ENCODE measurements around the gene PPFIA4. TPM values are rescaled to one million over a fixed set of nuclear protein-coding genes. Genes with fewer than 3 reads are reported as not detected.

Gene PPFIA4
- total RNA-seq (2021): 21.1 to 24.9 TPM (median 22.7 TPM) in 3 replicates
- percentile 50 among the genes with signal in this experiment for Bru-seq, nascent RNA
- long read RNA-seq, experiment 1, partial matches to known transcripts: 7 of 8 reads
- long read RNA-seq, experiment 1, other reads (novel, unspliced or antisense): 1 of 8 reads
- long read RNA-seq, experiment 2, partial matches to known transcripts: 0 of 3 reads
- long read RNA-seq, experiment 2, other reads (novel, unspliced or antisense): 3 of 3 reads
- long read RNA-seq, experiment 3: 0 reads

- H3K27ac Mint-ChIP-seq: no peak within 1 kb of the TSS
- peak within 1 kb of the TSS; percentile 77 for H3K4me3 Mint-ChIP-seq
- peaks cover 29% of the 10 kb centered on the region for H3K27me3 Mint-ChIP-seq (ENCODE audit: low read depth)
- H3K9me3 Mint-ChIP-seq: peaks cover 9% of the 10 kb centered on the region
- peak; percentile 82 for ATAC-seq
- DNase-seq (ENCODE audit: low spot score): peak; percentile 88
- peaks cover 39% of the 10 kb centered on the region for H3K36me3 Mint-ChIP-seq
- ChIA-PET CTCF (interaction anchor here (0.6 to 8.3 kb wide), 16 partner anchors 9 to 316 kb away, joined by 3 to 89 read pairs (median 5); partner anchors contain the start of gene ADORA1), POLR2A (no interaction called here)
- peaks cover 15% of the 10 kb centered on the region for H3K4me1 Mint-ChIP-seq
- TF ChIP-seq TCF7 (CRISPR knock-in tag; IDR thresholded peaks at IDR 0.05; ENCODE audit: low read depth): no peak
- 0 out of 2 replicates have a peak, but pooled peaks have one; percentile 31 for TF ChIP-seq ARID4B (CRISPR knock-in tag; IDR thresholded peaks at IDR 0.05; ENCODE audit: borderline replicate concordance)
- peak; percentile 95 for TF ChIP-seq IRF1 (CRISPR knock-in tag; IDR thresholded peaks at IDR 0.05)
- TF ChIP-seq ATF2 (CRISPR knock-in tag; IDR thresholded peaks at IDR 0.05; ENCODE audit: borderline replicate concordance, low read depth): peak; percentile 64; the same call in 1 of the 2 replicates
- TF ChIP-seq ELF4 (CRISPR knock-in tag; IDR thresholded peaks at IDR 0.05; ENCODE audit: low read depth): peak; percentile 93
- TF ChIP-seq HMGXB4 (CRISPR knock-in tag; IDR thresholded peaks at IDR 0.05): no peak
- peak; percentile 90 for TF ChIP-seq MLX (CRISPR knock-in tag; IDR thresholded peaks at IDR 0.05)
- peak; percentile 44; the same call in 1 of the 2 replicates for TF ChIP-seq ZNF263 (CRISPR knock-in tag; IDR thresholded peaks at IDR 0.05; ENCODE audit: low read depth)
- peak; percentile 99 for TF ChIP-seq E2F5 (CRISPR knock-in tag; IDR thresholded peaks at IDR 0.05)
- TF ChIP-seq ZNF281 (CRISPR knock-in tag; IDR thresholded peaks at IDR 0.05): peak; percentile 91
- TF ChIP-seq TP53 (CRISPR knock-in tag; IDR thresholded peaks at IDR 0.05): peak; percentile 94
- 0 out of 2 replicates have a peak, but pooled peaks have one; percentile 67 for TF ChIP-seq AR (CRISPR knock-in tag; IDR thresholded peaks at IDR 0.05)
- 0 out of 2 replicates have a peak, but pooled peaks have one; percentile 22 for TF ChIP-seq NFYB (CRISPR knock-in tag; conservative IDR thresholded peaks at IDR 0.05; ENCODE audit: low read depth)
- TF ChIP-seq ZNF232 (CRISPR knock-in tag; IDR thresholded peaks at IDR 0.05): peak; percentile 91; the same call in 1 of the 2 replicates
- no peak for TF ChIP-seq OVOL2 (CRISPR knock-in tag; IDR thresholded peaks at IDR 0.05; ENCODE audit: borderline replicate concordance)
- peak; percentile 68; the same call in 1 of the 2 replicates for TF ChIP-seq KAT7 (CRISPR knock-in tag; IDR thresholded peaks at IDR 0.05; ENCODE audit: borderline replicate concordance)
- TF ChIP-seq GTF2I (CRISPR knock-in tag; conservative IDR thresholded peaks at IDR 0.05): no peak
These were observed at the start of gene PPFIA4 for GRCh38 chr1:203026031-203026665. TSS of gene PPFIA4 (plus strand) at chr1:203026491. CDS start at chr1:203039009, 12,518 bp downstream.
